ENCODE data around the gene GNG3.

DNA sequence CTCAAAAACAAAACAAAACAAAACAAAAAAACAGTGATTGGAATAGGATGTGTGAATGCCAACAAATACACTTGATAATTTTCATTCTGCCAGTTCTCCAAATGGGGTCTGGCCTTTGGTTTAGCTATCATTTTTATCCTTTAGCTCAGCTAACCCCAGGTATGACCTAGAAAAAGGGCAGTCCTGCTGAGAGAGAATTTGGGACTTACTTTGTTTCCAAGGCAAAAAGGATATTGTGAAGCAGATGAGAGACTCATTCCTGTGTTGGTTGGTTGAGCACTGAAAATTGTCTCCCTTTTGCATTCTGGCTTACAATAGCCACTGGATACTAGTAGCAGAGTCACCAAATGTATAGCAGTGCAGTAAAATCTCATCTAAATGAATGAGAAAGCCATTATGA is 29.7 kb downstream of the GNG3 start:
- no peak for TF ChIP-seq CTCF (IDR thresholded peaks at IDR 0.05; ENCODE audit: poor library complexity)
- TF ChIP-seq EZH2 (IDR thresholded peaks at IDR 0.05; ENCODE audit: borderline replicate concordance) = no peak
- no peak for TF ChIP-seq EZH2phosphoT487 (IDR thresholded peaks at IDR 0.05; ENCODE audit: low read depth, severe bottlenecking, unreplicated experiment)
